Measurements from ENCODE around the gene TSR1.

The TSR1 gene

GRCh38 chr17:2368359-2368758, 32.1 kb upstream of the TSR1 start:
- no peak for DNase-seq

GRCh38 chr17:2366747-2367494, 30.7 kb upstream of the TSR1 start:
- no peak for DNase-seq

- no peak for DNase-seq
These were observed 28.9 kb upstream of the TSR1 start for GRCh38 chr17:2365132-2365531.

- DNase-seq: no peak
These were observed 28.5 kb upstream of the TSR1 start for GRCh38 chr17:2364763-2365116.

- peak; percentile 69 for DNase-seq
These were observed 27.9 kb upstream of the TSR1 start for GRCh38 chr17:2363851-2364762.

GRCh38 chr17:2363318-2363717, 27.1 kb upstream of the TSR1 start:
- no peak for DNase-seq

GRCh38 chr17:2362881-2363280, 26.6 kb upstream of the TSR1 start:
- no peak for DNase-seq

GRCh38 chr17:2362416-2362815, 26.2 kb upstream of the TSR1 start:
- no peak for DNase-seq

GRCh38 chr17:2362016-2362415, 25.8 kb upstream of the TSR1 start:
- no peak for DNase-seq

- no peak for DNase-seq
These were observed 24.9 kb upstream of the TSR1 start for GRCh38 chr17:2361010-2361760.

GRCh38 chr17:2357931-2358434, 21.7 kb upstream of the TSR1 start:
- no peak for DNase-seq

GRCh38 chr17:2357237-2357636, 21.0 kb upstream of the TSR1 start:
- DNase-seq: no peak

- DNase-seq: no peak
These were observed 18.1 kb upstream of the TSR1 start for GRCh38 chr17:2354311-2354710.

- no peak for DNase-seq
These were observed 15.0 kb upstream of the TSR1 start for GRCh38 chr17:2351269-2351668.

GRCh38 chr17:2347805-2348685, 11.8 kb upstream of the TSR1 start:
- DNase-seq: no peak

GRCh38 chr17:2346475-2346874, 10.2 kb upstream of the TSR1 start:
- DNase-seq: no peak

GRCh38 chr17:2344528-2344927, 8.3 kb upstream of the TSR1 start:
- no peak for DNase-seq

- DNase-seq: no peak
These were observed 7.2 kb upstream of the TSR1 start for GRCh38 chr17:2343421-2343820.

- no peak for DNase-seq
These were observed 2.0 kb upstream of the TSR1 start for GRCh38 chr17:2338315-2338657.

GRCh38 chr17:2337544-2338314, 1.5 kb upstream of the TSR1 start:
- DNase-seq: peak; percentile 65

GRCh38 chr17:2336852-2337543, 741 bp upstream of the TSR1 start, which contains the start of gene SGSM2:
TSS of gene SGSM2 (plus strand) at chr17:2337501. CDS start at chr17:2337689, 188 bp downstream.
- DNase-seq: peak; percentile 84

Measured in right forelimb (tissue), 1 donor.